HG02571 (cell line): ENCODE data around the gene DLG2.

Experiments used
- ATAC-seq: cut with Tn5 transposase; IDR thresholded peaks from one replicate; pipeline ENCODE4 v1.9.1; 2021; ENCODE audit warnings: mild to moderate bottlenecking, moderate library complexity; ENCODE audit not compliant: unreplicated experiment

DLG2 gene

DNA sequence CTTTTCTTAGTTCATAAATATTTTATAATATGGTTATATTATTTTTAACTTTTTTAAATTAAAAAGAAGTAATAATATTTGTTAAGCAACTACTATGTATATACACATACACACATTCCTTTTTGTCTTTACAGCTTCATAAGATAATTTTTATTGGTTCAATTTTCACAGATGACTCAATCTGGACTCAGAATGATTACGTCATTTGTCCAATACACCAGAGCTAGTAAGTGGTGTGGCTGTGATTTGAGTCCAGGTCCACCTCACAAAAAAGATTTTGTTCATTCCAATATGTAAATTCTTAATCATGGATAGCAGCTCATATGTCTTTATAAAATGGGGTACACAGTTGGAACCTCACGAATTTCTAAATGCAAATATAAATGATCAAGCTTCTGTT, 1014.5 kb downstream of the DLG2 start:
- no peak for ATAC-seq

DNA sequence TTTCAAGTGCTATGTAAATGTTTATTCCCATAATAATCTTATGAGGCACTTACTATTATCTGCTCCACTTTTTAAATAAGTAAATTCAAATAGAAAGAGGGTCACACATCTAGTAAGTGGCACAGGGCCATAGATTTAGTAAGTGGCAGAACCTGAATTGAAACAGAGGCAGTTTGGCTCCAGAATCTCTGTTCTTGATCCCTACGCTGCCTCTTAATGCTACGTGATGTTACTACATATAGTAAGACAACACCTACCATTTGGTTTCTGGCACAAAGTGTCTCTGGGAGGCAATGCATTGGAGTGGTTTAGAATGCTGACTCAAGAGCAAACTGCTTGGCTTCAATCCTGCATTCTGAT, 1018.3 kb downstream of the DLG2 start:
- no peak for ATAC-seq

DNA sequence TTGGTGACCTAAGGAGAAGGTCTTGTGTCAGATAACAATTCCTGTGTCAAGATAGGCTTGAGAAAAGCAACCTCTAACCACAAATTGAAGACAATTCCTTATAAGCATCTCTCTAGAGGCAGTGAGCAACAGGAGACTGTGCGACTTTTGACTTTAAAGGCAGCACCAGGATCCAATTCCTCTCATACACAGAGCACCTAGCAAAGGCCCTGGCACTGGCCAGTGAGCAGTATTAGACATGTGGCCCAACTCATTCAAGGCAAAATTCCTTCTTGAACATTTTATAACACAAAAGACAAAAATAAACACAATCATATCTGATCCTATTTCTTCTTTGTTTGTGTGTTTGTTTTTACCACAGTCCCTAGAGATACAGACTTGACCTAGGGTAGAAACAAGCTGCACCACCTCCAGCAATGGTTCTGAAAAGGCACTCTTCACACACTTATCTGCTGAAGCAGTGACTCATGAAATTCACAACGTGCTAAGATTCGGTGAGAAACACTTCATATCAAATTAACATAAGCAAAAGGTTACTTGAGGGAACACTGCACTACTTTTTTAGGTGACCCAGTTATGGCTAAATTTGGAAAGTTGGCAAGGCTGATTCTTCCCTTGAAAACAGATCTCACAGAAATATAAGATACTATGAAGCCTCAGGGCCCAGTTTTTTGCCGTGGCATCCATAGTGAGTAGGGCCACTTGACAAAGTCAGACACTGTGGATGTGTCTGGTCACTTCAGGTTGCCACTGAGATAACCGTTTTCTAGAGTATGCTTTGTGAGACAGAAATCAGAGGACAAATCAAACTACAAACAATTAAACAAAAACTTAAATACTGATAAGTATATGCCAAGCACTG, 1018.9 kb downstream of the DLG2 start:
- no peak for ATAC-seq

DNA sequence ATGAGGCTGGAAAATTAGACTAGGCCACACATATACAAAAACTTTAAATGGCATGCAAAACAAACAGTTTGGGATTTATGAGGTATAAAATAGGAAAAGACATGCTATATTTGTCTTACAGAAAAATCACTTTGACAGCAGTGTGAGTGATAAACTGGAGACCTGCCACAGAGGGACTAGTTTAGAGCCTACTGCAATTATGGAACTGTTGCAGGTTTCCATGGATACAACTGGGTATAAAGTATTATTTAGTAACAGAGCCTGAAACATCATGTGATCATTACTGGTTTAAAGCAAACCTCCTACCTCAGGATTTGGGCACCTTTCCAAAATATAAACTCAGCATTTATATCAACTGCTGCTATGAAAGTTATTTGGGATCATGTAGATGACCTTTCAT, 1032.5 kb downstream of the DLG2 start:
- ATAC-seq = no peak

DNA sequence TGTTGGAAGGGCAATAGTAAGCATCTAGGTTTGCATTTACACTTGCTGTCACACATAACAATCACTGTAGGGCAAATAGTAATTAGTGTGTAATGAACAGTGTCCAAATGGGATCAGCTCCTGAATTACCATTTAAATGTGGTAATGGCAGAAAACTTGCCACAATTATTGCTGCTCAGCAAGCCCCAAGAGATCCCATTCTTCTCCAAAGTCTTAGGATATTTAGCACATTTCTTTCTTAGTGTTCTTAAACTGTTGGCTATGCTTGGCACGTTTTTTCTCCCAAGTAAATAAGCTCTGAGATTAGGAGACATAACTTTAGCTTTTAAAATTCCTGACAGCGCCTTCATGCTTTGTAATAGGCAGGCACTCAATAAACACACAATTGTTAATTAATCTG, 1037.0 kb downstream of the DLG2 start:
- no peak for ATAC-seq

DNA sequence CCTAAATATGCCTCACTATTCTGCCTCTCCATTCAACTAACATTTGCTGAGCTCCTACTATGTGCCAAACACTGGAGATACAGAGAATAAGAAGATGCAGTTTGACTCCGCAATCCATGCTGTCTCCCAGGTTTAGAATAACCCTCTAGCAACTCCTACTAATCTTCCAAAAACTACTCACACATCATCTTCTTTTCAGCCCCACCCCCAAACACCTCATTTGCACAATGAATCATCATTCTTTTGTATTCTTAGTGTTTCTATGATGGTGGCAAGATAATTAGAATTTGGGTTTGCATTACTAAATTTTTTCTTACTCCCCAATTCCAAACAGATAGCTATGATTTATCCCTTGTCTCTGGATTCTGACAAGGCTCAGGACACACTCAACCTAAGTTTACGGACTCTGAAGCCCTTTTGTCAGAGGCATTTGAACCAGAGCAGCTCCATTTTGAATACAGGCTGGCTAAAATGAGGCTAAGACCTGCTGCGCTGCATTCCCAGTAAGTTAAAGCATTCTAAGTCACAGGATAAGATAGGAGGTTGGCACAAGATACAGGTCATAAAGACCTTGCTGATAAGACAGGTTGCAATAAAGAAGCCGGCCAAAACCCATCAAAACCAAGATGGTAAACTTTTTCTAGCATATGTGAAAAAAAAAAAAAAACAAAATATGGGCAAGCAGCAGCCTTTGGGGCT, 1038.9 kb downstream of the DLG2 start:
- no peak for ATAC-seq

DNA sequence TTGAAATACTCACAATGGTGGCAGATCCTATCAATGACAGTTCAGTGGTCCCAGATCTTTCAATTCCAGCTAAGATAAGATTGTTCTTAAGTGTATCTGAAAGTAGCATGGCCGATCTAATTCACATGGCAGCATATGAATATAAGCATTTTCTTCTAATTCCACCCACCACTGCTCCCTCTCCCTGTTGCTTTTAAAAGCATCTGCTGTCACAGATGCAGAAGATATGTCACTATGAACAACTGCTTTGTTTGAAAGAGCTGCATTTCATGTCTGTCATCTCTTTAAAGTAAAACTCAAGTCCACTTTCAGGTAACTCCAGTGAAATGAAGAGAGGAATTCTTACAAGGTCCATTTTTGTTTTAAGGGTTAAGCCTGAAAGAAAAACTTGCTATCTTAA, 1044.0 kb downstream of the DLG2 start:
- ATAC-seq = no peak

DNA sequence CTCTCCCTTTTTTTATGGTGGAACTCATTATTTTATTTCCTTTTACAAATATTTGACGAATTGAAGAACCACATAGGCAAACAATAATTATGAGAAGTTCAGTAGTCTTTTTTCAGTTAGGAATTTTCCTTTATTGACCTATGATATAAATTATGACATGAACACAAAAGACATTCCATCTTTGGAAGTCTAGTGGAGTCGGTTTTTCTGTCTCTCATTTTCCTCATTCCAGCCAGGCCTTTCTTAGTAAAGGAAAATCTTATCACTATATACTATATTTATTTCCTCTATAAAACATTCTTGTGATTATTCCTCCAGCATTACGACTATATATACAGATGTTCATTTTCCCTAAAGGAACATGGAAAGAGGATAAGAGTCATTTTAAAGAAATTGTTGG, 1046.1 kb downstream of the DLG2 start:
- ATAC-seq = no peak

DNA sequence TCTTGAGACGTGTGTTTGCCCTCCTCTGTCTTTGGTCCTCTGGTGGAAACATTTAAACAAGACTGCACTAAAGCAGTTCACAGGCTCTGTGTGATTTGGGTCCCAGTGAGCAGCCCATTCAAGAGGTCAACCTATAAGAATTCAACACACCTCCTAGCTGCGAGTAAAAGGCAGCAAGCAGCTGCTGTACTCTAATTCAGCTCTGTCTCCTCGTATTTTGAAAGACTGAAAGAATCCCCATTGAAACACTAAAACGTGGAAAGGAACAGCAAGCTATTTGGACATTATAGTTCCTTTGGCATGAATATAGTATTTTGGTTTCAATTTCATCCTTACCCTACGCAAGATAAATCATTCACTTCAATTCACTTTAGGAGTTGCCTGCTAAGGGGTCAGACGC, 1046.7 kb downstream of the DLG2 start:
- ATAC-seq = no peak

DNA sequence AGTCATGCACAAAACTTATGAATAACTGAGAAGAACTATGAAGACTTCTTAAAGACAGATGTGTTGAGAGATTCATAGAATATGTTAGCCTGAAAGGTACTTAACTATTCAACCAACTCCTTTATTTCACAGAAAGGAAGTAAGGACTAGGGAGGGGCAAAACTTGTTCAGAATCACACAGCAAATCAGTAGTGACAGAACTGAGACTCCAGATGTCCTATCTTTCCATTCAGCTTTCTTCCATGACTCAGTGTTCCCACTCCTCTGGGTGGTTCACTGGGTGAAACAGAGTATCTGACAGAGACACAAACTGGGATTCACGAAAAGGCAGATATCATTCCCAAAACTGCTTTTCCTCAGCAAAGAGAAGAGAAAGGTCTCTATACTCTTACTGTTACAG, 1053.3 kb downstream of the DLG2 start:
- no peak for ATAC-seq

DNA sequence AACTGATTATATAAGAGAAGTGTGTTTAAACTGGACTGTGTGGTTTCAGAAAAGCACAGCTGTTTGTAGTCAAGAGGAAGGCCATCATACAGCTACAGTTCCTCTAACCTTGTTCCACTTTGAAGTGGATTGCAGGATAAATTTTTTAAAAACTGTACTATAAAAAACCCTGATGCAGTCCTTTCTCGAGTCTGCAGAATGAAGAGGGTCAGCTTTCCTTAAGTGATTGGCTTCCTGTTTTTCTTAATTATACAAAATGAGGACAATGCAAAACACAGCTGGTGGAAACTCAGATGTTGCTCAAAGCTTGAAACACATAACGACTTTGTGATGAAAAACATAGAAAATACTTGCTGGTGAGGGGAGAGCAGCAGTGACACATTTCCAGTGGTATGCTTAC, 1060.5 kb downstream of the DLG2 start:
- no peak for ATAC-seq

DNA sequence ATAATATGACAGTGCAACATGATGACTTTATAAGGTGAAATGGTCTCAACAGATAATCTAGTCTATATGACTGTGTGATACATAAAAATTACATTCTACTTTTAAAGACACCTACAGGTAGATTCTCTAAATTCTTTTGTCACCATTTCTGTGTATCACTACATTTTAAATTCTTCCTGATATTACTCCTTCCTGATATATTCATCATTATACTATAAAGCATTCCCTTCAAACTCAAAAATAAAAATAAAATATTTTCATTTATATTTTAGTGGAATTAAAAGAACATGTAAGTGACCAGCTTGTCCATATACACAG, 1062.3 kb downstream of the DLG2 start:
- no peak for ATAC-seq

DNA sequence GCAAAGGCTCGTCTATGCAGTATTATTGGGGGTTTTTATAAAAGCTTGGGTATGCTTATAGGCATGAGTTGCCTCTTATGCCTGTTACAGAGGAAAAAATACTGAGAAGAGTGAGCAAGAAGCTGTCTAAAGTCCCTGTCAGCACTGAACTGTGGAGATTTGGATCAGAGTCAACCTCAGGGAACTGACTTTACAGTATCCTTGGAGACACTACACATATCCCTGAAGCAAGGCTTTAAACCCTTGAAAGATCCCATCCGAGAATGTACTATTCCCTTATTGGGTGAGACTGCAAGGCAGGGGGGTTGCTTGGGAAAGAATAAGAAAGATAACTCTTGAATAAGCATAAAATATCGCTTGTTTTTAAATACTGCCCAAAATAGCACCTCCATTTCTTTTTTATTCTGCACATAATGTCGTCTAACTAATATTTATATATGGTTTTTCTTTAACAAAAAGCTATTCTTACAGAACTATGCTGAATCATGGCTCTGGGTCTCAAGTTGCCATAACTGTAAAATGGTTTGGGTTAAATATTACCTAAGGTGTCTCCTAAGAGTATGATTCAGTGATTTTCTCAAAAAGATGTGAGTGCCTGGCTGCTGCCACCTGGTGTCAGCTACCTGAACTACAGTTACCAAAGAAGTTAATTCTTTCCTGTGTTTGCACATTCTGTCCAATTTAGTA, 1062.8 kb downstream of the DLG2 start:
- peak; percentile 85 for ATAC-seq

DNA sequence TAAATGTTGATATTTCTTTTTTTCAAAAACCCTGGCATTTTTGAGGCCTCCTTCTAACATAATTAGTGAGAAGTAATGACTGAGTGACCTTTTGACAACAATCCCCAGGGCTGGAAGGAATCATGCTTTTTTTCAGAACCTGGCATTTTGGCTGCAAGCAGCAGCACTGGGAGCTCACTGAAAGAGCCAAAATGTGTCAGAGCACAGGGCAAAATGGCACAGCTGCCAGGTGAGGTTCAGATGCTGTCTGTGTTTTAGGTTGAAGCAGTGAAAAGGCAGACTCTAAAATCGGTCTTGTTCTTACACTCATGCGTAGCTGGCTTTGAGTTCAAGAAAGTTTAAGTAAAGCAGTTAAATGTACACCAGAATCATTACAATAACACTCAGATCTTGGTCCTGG, 1063.8 kb downstream of the DLG2 start:
- ATAC-seq = no peak

DNA sequence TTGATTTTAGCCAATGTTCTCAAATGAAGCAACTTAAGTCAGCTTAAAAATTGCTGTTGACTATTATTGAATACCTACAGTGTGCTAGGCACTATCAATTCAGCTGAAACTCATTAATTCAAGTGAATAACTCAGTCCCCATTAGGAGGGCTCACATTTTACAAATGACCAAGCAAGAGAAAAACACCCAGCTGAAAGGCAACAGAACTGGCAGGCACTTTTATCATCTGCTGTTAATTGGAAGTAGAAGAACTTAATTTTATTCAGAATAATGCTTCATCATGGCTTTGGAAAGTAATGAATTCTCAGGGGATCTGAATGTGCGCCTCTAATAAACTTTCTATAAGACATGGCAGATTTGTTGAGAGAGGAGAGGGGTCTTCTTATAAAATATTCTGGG, 1066.9 kb downstream of the DLG2 start:
- ATAC-seq = no peak

DNA sequence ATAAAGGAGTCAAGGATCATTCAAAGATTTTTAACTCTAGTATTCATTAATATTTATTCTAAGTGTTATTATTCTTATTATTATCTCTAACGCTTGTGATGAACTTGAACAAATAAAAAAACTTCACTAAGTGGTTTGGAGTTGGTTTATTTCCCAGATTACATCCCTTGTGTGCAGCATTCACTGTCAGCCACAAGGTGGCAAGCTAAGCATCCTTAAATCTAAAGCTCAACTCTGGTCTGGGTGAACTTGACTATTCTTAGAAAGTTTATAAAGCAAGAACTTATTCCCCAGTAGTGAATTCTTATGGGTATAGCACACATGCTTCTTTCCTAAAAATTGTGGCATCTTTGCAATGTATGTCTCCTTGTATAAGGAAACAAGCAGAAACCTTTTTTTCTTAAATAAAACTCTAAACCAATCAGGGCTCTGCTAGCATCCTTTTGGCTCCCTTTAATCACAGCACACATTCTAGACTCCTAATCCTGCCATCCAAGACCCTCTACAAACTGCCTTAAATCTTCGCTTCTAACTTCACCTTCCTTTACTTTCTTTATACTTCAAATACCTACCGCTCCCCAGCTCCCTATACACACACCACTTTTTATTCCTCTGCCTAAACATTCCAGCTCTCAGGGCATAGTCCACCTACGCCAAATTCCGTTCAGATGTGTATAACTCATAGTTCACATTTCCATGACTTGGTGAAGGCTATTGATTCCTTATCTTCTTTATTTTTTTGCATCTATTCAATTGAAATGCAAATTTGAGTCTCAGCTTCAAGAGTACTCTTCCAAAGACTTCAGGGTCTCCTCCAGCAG, 1068.8 kb downstream of the DLG2 start:
- ATAC-seq = peak; percentile 92

DNA sequence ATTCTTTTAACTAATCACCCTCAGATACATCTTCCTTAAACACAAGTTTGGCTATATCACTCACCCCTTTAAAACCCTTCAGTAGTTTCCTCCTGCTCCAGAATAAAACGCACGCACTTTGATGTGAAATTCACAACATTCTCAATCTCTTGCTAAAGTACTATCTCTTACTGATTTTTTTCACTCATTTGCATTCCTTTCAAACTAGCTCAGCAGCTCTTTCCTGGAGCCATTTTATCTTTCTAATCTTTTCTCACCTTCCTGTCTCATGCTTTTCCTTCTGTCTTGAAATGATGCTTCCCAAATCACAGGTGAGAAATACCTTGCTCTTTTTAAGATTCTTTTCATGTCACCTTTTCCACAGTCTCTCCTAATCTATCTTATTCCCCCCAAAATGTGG, 1074.4 kb downstream of the DLG2 start:
- no peak for ATAC-seq

DNA sequence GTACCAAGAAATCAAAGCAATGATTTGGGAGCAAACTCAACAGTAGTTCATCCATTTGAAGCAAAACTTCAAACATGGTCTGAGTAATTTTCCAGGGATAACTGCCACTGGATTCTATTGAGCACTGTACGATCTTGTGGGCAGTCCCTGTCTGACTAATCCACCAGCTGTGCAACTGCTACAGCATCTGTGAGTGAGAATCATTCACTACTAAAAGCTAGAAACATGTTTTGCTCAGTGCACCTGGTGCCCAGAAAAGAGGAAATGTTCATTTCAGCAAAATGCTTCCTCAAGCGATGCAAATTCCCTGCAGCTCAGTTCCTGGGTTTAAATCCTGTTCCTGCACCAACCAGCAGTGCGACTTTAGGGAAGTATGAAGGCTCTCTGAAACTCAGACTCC, 1077.9 kb downstream of the DLG2 start:
- ATAC-seq = peak; percentile 98

DNA sequence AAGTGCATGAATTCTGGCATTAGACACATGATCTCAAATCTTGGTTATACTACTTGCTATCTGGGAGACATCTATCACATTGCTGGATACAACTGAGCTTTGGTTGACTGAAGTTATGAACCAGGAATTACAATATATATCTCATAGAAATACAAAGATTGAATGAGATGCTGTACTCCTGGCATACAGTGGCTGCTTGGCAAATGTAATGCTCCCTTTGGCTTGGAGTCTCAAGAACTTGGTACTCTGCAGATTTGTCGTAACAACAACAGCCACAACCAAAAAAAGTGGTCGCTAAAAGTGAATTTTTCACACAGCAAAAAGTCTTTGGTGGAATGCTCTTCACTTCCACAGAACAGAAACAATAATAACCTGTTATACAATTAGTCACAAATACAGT, 1082.6 kb downstream of the DLG2 start:
- ATAC-seq = no peak

DNA sequence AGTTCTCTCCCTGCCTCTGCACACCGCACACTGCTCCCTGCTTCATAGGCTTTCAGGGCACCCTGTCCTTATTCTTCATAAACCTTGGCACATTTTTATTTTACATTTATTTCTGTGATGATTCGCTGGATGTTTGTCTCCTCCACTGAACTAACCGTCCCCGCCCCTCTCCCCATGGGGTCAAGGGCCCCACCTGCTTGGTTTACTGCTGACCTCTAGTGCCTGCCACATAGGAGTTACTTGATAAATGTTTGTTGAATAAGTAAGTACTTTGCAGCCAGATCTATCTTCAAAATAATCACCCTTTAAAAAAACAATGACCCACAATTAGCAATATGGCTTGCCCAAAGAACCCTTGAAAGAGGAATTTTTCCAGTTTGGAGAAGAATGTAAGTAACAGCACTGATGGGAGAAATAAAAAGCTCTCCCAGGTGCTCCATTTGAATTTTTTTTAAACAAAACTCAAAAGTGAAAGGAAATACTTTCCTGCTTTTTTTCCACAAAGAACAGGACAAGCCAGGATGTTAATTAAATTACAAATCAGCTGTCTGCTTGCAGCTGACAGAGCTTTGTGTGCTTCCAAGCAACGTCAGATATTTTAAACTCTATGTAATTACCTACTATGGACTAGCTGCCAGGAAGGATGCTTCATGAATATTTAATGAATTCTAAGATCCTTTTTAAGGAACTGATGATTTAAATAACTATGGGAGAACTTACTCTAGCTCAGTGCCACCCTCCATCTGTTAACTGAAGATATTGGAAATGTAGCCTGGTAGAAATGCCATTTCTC, 1083.6 kb downstream of the DLG2 start:
- no peak for ATAC-seq
